Activated T-cell treated with anti-CD3 and anti-CD28 coated beads, Interleukin-2, amount 50 U/mL, for 72 hours (primary cell): ENCODE results near the gene PTCD3. TPM values are rescaled to one million over a fixed set of nuclear protein-coding genes. Genes with fewer than 3 reads are reported as not detected.

ENCODE experiments used
- ATAC-seq, 2 donors: fragments of 150-1000 bp; cut with Tn5 transposase; replicated peaks in 1 of 2; 2 replicates each; pipeline ENCODE4 v1.10.0; 2021; ENCODE audit warnings: moderate library complexity in 2 of 2, mild to moderate bottlenecking in 1 of 2
- DNase-seq, 2 donors: peaks; one replicate each; pipeline ENCODE4 v3.0.0; 2021 to 2022; ENCODE audit warnings: mixed read lengths in 1 of 2
- H3K27ac Mint-ChIP-seq: one replicate; pipeline ENCODE4 v1.8.0; 2022; ENCODE audit warnings: mild to moderate bottlenecking, moderate library complexity, mixed read lengths
- H3K27me3 Mint-ChIP-seq: one replicate; pipeline ENCODE4 v1.8.0; 2022; ENCODE audit warnings: low read depth, mixed read lengths
- H3K36me3 Mint-ChIP-seq, 2 donors: one replicate each; pipeline ENCODE4 v1.8.0; 2022; ENCODE audit warnings: mixed read lengths in 2 of 2, mild to moderate bottlenecking in 1 of 2; ENCODE audit not compliant: insufficient read depth in 2 of 2
- H3K4me1 Mint-ChIP-seq: one replicate; pipeline ENCODE4 v1.8.0; 2022; ENCODE audit warnings: low read depth, mixed read lengths
- H3K4me3 Mint-ChIP-seq, 2 donors: one replicate each; pipeline ENCODE4 v1.8.0; 2022; ENCODE audit warnings: mild to moderate bottlenecking in 2 of 2, mixed read lengths in 2 of 2, moderate library complexity in 2 of 2
- H3K9me3 Mint-ChIP-seq, 2 donors: one replicate each; pipeline ENCODE4 v1.8.0; 2022; ENCODE audit warnings: mixed read lengths in 2 of 2
- total RNA-seq, 2 donors: library from RNA; stranded (reverse); gene quantifications; one replicate each; pipeline ENCODE4 v1.2.3, GENCODE V29; 2022

PTCD3 gene
- total RNA-seq, 2 donors from 2014 or later, result 155 to 181 TPM

DNA sequence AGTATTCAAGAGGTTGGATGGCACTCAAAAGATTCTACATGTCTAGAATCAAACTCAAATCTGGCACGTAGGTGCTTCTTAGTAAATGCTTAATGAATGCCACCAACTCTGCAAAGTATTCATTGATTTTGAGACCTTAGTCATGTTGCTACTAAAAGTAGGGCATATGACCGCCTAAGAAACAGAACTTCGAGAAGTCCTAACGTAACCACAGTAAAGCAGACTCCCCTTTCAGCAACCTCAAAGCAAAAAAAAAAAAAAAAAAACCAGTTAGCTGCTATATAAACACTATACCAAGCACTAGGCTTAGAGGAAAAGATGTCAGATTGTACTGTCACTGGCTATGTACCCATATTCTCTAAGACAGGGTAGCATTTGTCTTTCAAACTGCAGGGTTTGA lies 33.9 kb downstream of the PTCD3 start:
- H3K4me1 Mint-ChIP-seq, result peaks cover 10% of the 10 kb centered on the region
- ATAC-seq, result peak; percentile 36 to 53
- peaks cover 14 to 53% of the 10 kb centered on the region in 2 donors for H3K36me3 Mint-ChIP-seq
- no peaks in the 10 kb centered on the region for H3K9me3 Mint-ChIP-seq
- H3K4me3 Mint-ChIP-seq, result no peak overlapping the region
- no peaks in the 10 kb centered on the region for H3K27me3 Mint-ChIP-seq
- DNase-seq, result no peak
- H3K27ac Mint-ChIP-seq, result peak overlapping the region; percentile 54

DNA sequence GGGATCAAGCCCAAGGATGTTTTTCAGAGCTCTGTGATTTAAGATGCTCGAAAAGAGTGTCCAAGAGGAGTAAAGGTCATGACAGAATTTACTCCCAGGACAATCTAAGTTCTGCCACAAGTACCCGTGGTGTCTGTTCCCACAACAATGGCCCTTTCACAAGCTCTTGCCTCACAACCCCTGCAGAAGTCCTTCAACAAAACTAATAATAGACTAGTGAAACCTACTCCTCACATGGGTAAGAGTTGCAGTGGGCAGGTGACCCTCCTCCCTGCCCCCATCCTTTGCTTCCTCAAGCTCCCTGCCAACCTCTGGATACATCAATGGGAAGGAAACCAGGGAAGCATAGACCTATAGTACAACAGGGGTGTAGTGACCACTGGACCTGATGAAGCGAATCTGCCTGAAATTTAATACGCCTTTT lies 34.9 kb downstream of the PTCD3 start:
- H3K27me3 Mint-ChIP-seq, result no peaks in the 10 kb centered on the region
- peak overlapping the region; percentile 24 for H3K27ac Mint-ChIP-seq
- H3K4me3 Mint-ChIP-seq, result no peak overlapping the region
- ATAC-seq (no peak), DNase-seq (no peak)
- H3K4me1 Mint-ChIP-seq, result peaks cover 10% of the 10 kb centered on the region
- no peaks in the 10 kb centered on the region for H3K9me3 Mint-ChIP-seq
- peaks cover 13 to 47% of the 10 kb centered on the region in 2 donors for H3K36me3 Mint-ChIP-seq

- Mint-ChIP-seq H3K27ac (peak overlapping the region; percentile 38), H3K4me3 (no peak overlapping the region), H3K36me3 (peaks cover 14 to 42% of the 10 kb centered on the region in 2 donors), H3K4me1 (peaks cover 10% of the 10 kb centered on the region), H3K27me3 (no peaks in the 10 kb centered on the region), H3K9me3 (no peaks in the 10 kb centered on the region)
- DNase-seq, result no peak
- ATAC-seq, result no peak
Measured at GRCh38 chr2:86142436-86143257, 36.6 kb downstream of the PTCD3 start.

DNA sequence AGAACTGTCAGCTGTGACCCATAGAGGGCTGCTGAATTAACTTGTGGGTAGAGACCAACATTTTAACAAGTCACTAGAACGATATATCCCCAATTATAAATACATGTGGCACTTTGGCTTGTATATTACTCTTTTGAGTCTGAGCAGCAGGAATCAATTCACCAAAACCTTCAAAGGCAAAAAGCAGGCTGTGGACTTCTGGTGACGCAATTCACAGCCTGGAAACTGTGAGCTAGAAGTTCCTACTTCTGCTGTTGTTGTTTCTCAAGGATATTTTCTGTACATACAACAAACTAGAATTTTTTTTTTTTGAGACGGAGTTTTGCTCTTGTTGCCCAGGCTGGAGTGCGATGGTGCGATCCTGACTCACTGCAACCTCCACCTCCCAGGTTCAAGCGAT lies 37.3 kb downstream of the PTCD3 start:
- no peak for ATAC-seq
- peaks cover 17 to 42% of the 10 kb centered on the region in 2 donors for H3K36me3 Mint-ChIP-seq
- no peaks in the 10 kb centered on the region for H3K27me3 Mint-ChIP-seq
- H3K4me3 Mint-ChIP-seq, result no peak overlapping the region
- DNase-seq, result no peak
- peaks cover 10% of the 10 kb centered on the region for H3K4me1 Mint-ChIP-seq
- H3K9me3 Mint-ChIP-seq, result no peaks in the 10 kb centered on the region
- H3K27ac Mint-ChIP-seq, result peak overlapping the region; percentile 38

- ATAC-seq, result no peak
- Mint-ChIP-seq H3K27me3 (no peaks in the 10 kb centered on the region), H3K36me3 (peaks cover 17 to 41% of the 10 kb centered on the region in 2 donors), H3K27ac (peak overlapping the region; percentile 57), H3K9me3 (no peaks in the 10 kb centered on the region), H3K4me1 (peaks cover 9% of the 10 kb centered on the region), H3K4me3 (no peak overlapping the region)
- DNase-seq, result no peak
Measured at GRCh38 chr2:86143926-86144685, 38.1 kb downstream of the PTCD3 start.

- H3K27ac Mint-ChIP-seq, result peak overlapping the region; percentile 58
- H3K27me3 Mint-ChIP-seq, result no peaks in the 10 kb centered on the region
- ATAC-seq (peak; percentile 27 to 44), DNase-seq (no peak)
- no peaks in the 10 kb centered on the region for H3K9me3 Mint-ChIP-seq
- H3K4me1 Mint-ChIP-seq, result peaks cover 6% of the 10 kb centered on the region
- no peak overlapping the region for H3K4me3 Mint-ChIP-seq
- H3K36me3 Mint-ChIP-seq, result peaks cover 16 to 45% of the 10 kb centered on the region in 2 donors
Measured at GRCh38 chr2:86147793-86148192, 41.8 kb downstream of the PTCD3 start.

DNA sequence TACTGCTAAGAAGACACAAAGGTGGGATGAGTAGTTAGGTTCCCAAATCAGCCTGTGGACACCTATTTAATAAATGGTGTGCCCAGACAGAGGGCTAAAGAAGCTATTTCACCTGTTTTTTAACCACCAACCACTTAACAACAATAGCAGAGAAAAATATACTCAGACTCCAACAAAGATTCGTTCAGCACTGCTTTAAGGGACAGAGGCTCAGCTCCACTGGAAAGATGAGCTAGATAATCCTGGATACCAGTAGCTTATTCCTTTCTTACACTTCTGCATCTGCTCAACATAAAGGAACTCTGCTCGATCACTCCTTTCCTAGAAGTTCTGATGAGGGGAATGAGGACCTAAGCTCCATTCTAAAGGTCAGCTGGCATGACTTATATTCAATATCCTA lies 44.5 kb downstream of the PTCD3 start:
- Mint-ChIP-seq H3K9me3 (no peaks in the 10 kb centered on the region), H3K4me1 (peaks cover 6% of the 10 kb centered on the region), H3K27me3 (no peaks in the 10 kb centered on the region), H3K4me3 (no peak overlapping the region), H3K27ac (no peak overlapping the region), H3K36me3 (peaks cover 16 to 41% of the 10 kb centered on the region in 2 donors)
- ATAC-seq (no peak), DNase-seq (no peak)

DNA sequence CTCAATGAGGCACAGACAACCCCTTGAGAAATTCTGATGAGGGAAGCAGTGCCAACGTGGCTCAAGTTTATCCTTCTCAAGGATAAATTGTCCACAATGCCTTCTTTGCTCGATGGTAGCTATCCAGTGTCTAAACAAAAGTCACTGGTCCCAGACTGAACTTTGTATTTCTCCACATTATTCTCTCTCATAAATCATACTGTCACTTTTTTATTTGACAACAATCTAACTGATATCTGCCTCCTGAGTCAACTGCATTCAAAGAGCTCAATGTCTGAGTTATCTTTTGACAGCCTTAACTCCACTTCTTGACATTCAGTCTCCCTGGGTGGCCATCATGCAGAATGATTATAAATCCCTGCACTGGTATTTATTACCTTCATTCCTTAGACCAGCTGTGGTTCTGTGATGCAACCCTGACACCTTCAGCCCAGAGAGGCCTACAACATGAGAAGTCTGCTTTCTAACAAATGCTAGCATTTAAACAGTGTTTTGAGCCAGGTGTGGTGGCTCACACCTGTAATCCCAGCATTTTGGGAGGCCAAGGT lies 51.0 kb downstream of the PTCD3 start:
- no peaks in the 10 kb centered on the region for H3K9me3 Mint-ChIP-seq
- no peak for ATAC-seq
- H3K4me3 Mint-ChIP-seq, result no peak overlapping the region
- no peaks in the 10 kb centered on the region for H3K27me3 Mint-ChIP-seq
- H3K4me1 Mint-ChIP-seq, result no peaks in the 10 kb centered on the region
- no peak for DNase-seq
- peaks cover 5 to 31% of the 10 kb centered on the region in 2 donors for H3K36me3 Mint-ChIP-seq
- no peak overlapping the region for H3K27ac Mint-ChIP-seq

- peaks cover 5 to 32% of the 10 kb centered on the region in 2 donors for H3K36me3 Mint-ChIP-seq
Measured at GRCh38 chr2:86158286-86158685, 52.3 kb downstream of the PTCD3 start.

DNA sequence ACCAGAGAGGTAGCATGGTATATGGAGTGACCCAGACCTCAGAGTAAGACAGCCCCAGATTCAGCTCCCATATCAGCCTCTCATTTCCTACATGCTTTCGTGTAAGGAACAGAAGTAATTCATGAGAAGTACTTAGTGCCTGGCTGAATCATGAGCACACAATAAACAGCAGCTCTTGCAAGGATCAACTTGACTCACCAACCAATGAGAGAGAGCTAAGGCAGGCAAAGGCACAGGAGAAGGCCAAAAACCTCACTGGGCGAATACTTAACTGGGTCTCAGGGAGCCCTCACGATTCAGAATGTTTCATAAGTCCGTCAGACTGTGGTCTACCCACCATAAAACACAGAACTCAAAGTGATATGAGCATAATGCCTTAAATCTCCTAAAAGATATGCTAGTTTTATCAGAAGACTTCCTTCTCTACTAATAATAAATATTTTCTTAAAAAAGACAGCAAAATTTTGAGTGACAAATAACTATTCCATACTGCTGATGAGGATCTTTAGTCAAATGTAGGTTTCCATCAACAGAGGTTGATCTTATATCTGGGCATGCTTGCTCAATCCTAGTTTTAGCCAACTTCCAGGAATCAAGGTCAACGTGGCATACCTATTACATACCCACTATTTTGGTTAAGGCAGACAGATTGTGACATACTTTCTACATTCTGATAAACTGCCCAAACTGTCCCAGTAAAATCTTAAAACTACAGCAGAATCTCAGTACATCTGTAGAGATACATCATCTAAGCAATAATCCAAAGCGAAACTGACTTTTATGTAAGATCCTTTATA lies 54.3 kb downstream of the PTCD3 start:
- Mint-ChIP-seq H3K27ac (peak overlapping the region; percentile 57), H3K9me3 (no peaks in the 10 kb centered on the region), H3K36me3 (peaks cover 5 to 37% of the 10 kb centered on the region in 2 donors)

More at GRCh38 chr2:86158286-86158685, 52.3 kb downstream of the PTCD3 start:
- ATAC-seq, result no peak
- peak overlapping the region; percentile 60 for H3K27ac Mint-ChIP-seq
- no peak for DNase-seq
- no peaks in the 10 kb centered on the region for H3K27me3 Mint-ChIP-seq
- H3K9me3 Mint-ChIP-seq, result no peaks in the 10 kb centered on the region
- no peaks in the 10 kb centered on the region for H3K4me1 Mint-ChIP-seq
- no peak overlapping the region for H3K4me3 Mint-ChIP-seq

DNA sequence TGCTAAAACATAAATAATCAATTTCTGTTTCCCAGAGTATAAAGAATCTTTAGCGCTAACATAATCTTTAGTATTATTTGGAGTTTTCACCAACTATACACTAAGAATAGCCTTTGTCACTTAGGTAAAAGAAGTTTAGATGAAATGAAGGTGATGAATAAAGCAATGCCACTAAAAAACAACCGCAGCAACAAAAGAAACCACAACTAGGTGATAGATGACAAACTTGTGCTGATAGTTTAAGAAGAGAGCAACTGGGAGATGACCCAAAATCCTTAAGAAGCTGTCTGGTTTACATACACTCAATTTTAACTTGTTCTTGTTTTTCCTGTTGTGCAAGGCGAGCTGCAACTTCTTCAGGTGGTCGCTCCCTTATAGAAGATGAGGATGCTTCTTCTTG lies 64.4 kb downstream of the PTCD3 start:
- Mint-ChIP-seq H3K4me1 (no peaks in the 10 kb centered on the region), H3K36me3 (peaks cover 6 to 35% of the 10 kb centered on the region in 2 donors), H3K9me3 (no peaks in the 10 kb centered on the region), H3K27me3 (no peaks in the 10 kb centered on the region), H3K4me3 (no peak overlapping the region), H3K27ac (no peak overlapping the region)
- no peak for DNase-seq
- no peak for ATAC-seq

More for the DNA sequence above, 54.3 kb downstream of the PTCD3 start:
- no peaks in the 10 kb centered on the region for H3K27me3 Mint-ChIP-seq
- H3K4me1 Mint-ChIP-seq, result no peaks in the 10 kb centered on the region
- DNase-seq, result no peak
- ATAC-seq, result peak in 1 of 2 donors; percentile 28
- no peak overlapping the region for H3K4me3 Mint-ChIP-seq

- Mint-ChIP-seq H3K4me1 (no peaks in the 10 kb centered on the region), H3K9me3 (no peaks in the 10 kb centered on the region), H3K27ac (peak overlapping the region; percentile 43), H3K4me3 (no peak overlapping the region), H3K27me3 (no peaks in the 10 kb centered on the region), H3K36me3 (peaks cover 6 to 40% of the 10 kb centered on the region in 2 donors)
- DNase-seq, result no peak
- no peak for ATAC-seq
Measured at GRCh38 chr2:86171295-86171694, 65.3 kb downstream of the PTCD3 start.
